Gastrocnemius medialis (tissue), 4 donors: ENCODE results near the gene TM9SF2. TPM values are rescaled to one million over a fixed set of nuclear protein-coding genes. Genes with fewer than 3 reads are reported as not detected.

Experiments used
- ATAC-seq, 2 donors: fragments of 150-250 bp; one replicate each; pipeline ENCODE4 v1.9.1; 2016
- DNase-seq, 2 donors: peaks; one replicate each; pipeline ENCODE4 v3.0.0-alpha.2; 2019
- H3K27ac ChIP-seq, 4 donors: fragments of 200-600 bp; sonication (generic); 1 replicate in 1 of 4; 2 replicates in 3 of 4; pipeline ENCODE4 v1.5.1; 2016 to 2018; ENCODE audit warnings: mild to moderate bottlenecking in 2 of 4, moderate library complexity in 1 of 4
- H3K27me3 ChIP-seq, 3 donors: fragments of 200-600 bp; sonication (generic) in 2 of 3; 1 replicate in 1 of 3; 2 replicates in 2 of 3; pipeline versions ENCODE4 v1.5.1 to v1.6.0; 2016 to 2019; ENCODE audit warnings: mild to moderate bottlenecking in 1 of 3, moderate library complexity in 1 of 3
- H3K36me3 ChIP-seq, 2 donors: fragments of 200-600 bp; sonication (generic) in 1 of 2; one replicate each; pipeline ENCODE4 v1.5.1; 2017 to 2018
- H3K4me1 ChIP-seq, 2 donors: fragments of 200-600 bp; sonication (generic) in 1 of 2; one replicate each; pipeline ENCODE4 v1.5.1; 2016 to 2017; ENCODE audit warnings: mild to moderate bottlenecking in 2 of 2
- H3K4me3 ChIP-seq, 4 donors: fragments of 200-600 bp; sonication (generic) in 3 of 4; 1 replicate in 1 of 4; 2 replicates in 3 of 4; pipeline ENCODE4 v1.5.1; 2016 to 2019; ENCODE audit warnings: mild to moderate bottlenecking in 2 of 4
- H3K9me3 ChIP-seq, 3 donors: fragments of 200-600 bp; sonication (generic) in 2 of 3; 1 replicate in 1 of 3; 2 replicates in 2 of 3; pipeline ENCODE4 v1.5.1; 2016 to 2019
- POLR2A ChIP-seq, 2 donors: fragments of 450-650 bp; IDR thresholded peaks; one replicate each; pipeline ENCODE4 v1.6.1; 2017; ENCODE audit warnings: antibody characterized with exemption in 2 of 2, mild to moderate bottlenecking in 2 of 2, moderate library complexity in 2 of 2
- in situ Hi-C, 4 donors: fragments of 200-750 bp; cut with MboI; loops; one replicate each; pipeline versions ENCODE4 v1.15.0 to v1.8.0; 2017; ENCODE audit warnings: low sequenced_read_pairs in 4 of 4
- intact Hi-C: fragments of 100-400 bp; cut with DNase I; formaldehyde crosslinking; loops from one replicate; pipeline ENCODE4 v1.15.1; 2023; ENCODE audit warnings: low total_unique reads
- total RNA-seq, 4 donors: library from RNA; depleted of rRNA; stranded (reverse); fragments of >200 nt; gene quantifications; one replicate each; pipeline versions ENCODE4 v1.1.0 to v1.2.3, GENCODE V29; 2016
- TF ChIP-seq, protein P1 (sequence below), 5 experiments: fragments of 450-650 bp in 3 of 5; fragments of 200-600 bp in 2 of 5; sonication (generic) in 2 of 5; IDR thresholded peaks in 4 of 5; conservative IDR thresholded peaks in 1 of 5; 1 replicate in 4 of 5; 2 replicates in 1 of 5; pipeline ENCODE4 v1.5.1; 2016 to 2019; ENCODE audit warnings: antibody characterized with exemption in 5 of 5, mild to moderate bottlenecking in 3 of 5, moderate library complexity in 3 of 5

TM9SF2 gene
- total RNA-seq, 4 donors from 2014 or later: 47.3 to 69.9 (median 55.7) TPM

DNA sequence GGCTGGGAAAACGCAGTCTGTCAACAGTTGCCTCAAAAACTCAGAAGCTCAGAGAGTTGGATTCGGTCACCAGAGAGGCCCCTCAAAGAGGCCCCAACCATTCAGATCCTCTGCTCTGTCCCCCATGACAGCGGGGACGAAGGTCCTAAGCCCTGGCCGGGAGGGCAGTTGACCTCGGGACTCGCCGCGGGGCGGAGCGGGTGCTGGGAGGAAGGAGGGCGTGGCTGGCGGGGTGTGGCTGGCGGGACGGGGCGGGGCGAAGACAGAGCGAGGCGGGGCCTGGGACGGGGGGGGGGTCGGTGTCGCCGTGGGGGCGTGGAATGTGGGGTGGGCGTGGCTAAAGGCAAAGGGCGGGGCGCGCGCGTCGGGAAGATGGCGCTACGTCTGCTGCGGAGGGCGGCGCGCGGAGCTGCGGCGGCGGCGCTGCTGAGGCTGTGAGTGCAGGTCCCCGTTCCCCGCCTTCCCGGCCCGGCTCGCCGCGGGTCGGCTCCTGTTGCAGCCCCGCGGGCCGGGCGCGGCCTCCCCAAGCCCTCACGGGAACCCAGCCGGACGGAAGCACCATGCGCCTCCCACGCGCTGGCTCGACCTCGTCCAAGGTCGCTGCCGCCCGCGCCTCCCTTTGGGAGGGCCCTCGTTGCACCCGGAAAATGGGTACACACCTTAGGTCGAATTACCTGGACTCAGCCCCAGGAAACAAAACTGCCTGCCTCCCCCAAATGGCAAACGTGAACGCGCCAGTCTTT, 105.2 kb downstream of the TM9SF2 start, which contains the start of gene CLYBL:
TSS of gene CLYBL (plus strand) at position 367 of the 743 bp plus-strand sequence.
- Histone ChIP-seq H3K27ac (peak within 1 kb of the TSS; percentile 82 to 95 (median 88)), H3K27me3 (no peaks in the 10 kb centered on the region), H3K4me3 (peak within 1 kb of the TSS; percentile 70 to 91 (median 79)), H3K9me3 (no peaks in the 10 kb centered on the region), H3K36me3 (no peaks in the 10 kb centered on the region), H3K4me1 (peaks cover 5 to 7% of the 10 kb centered on the region in 2 donors)
- ATAC-seq: peak; percentile 89
- TF ChIP-seq, protein P1, sequence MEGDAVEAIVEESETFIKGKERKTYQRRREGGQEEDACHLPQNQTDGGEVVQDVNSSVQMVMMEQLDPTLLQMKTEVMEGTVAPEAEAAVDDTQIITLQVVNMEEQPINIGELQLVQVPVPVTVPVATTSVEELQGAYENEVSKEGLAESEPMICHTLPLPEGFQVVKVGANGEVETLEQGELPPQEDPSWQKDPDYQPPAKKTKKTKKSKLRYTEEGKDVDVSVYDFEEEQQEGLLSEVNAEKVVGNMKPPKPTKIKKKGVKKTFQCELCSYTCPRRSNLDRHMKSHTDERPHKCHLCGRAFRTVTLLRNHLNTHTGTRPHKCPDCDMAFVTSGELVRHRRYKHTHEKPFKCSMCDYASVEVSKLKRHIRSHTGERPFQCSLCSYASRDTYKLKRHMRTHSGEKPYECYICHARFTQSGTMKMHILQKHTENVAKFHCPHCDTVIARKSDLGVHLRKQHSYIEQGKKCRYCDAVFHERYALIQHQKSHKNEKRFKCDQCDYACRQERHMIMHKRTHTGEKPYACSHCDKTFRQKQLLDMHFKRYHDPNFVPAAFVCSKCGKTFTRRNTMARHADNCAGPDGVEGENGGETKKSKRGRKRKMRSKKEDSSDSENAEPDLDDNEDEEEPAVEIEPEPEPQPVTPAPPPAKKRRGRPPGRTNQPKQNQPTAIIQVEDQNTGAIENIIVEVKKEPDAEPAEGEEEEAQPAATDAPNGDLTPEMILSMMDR (IDR thresholded peaks at IDR 0.05 in 4 of 5, conservative IDR thresholded peaks at IDR 0.05 in 1 of 5): no peak
- TF ChIP-seq POLR2A (IDR thresholded peaks at IDR 0.05): peak; percentile 73 to 77
- intact Hi-C loops: loop anchor here (1.0 to 10.0 kb wide), 4 partner anchors 108 to 1068 kb away; partner anchors contain the start of genes PCCA, TMTC4 and UBAC2
- in situ Hi-C loops: loop anchor here in 1 of 4 donors (25.0 kb wide), 1 partner anchor 631 kb away; no protein-coding TSS in a partner anchor
- DNase-seq: peak; percentile 85

DNA sequence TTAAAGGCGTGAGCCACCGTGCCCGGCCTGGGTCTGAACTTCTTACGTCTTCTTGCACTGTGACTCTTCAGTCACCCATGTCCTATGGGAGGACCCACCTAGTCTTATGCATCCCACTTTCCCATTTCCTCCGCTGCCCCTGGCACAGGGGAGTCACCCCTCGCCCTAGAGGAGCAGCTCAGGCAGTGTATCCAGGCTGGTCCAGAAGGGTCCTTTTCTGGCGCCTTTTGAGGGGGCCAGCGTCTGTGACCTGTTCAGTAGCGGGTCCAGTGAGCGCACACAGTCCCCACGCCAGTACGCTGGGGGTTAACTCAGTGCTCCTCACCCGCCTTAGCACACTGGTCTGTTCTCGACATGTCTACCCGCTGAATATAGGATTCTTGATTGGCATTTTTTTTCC, 107.1 kb downstream of the TM9SF2 start:
- in situ Hi-C loops: loop anchor here in 1 of 4 donors (25.0 kb wide), 1 partner anchor 629 kb away; no protein-coding TSS in a partner anchor
- ATAC-seq: no peak
- no peaks in the 10 kb centered on the region for H3K9me3 ChIP-seq
- intact Hi-C loops: loop anchor here (5.0 to 10.0 kb wide), 2 partner anchors 404 to 479 kb away; partner anchors contain the start of genes PCCA and UBAC2
- no peak overlapping the region for H3K27ac ChIP-seq
- no peak for DNase-seq
- H3K4me1 ChIP-seq: peaks cover 5 to 7% of the 10 kb centered on the region in 2 donors
- no peaks in the 10 kb centered on the region for H3K27me3 ChIP-seq
- no peak for TF ChIP-seq POLR2A (IDR thresholded peaks at IDR 0.05)
- TF ChIP-seq, protein P1 (IDR thresholded peaks at IDR 0.05 in 4 of 5, conservative IDR thresholded peaks at IDR 0.05 in 1 of 5): no peak
- no peaks in the 10 kb centered on the region for H3K36me3 ChIP-seq
- H3K4me3 ChIP-seq: no peak overlapping the region

DNA sequence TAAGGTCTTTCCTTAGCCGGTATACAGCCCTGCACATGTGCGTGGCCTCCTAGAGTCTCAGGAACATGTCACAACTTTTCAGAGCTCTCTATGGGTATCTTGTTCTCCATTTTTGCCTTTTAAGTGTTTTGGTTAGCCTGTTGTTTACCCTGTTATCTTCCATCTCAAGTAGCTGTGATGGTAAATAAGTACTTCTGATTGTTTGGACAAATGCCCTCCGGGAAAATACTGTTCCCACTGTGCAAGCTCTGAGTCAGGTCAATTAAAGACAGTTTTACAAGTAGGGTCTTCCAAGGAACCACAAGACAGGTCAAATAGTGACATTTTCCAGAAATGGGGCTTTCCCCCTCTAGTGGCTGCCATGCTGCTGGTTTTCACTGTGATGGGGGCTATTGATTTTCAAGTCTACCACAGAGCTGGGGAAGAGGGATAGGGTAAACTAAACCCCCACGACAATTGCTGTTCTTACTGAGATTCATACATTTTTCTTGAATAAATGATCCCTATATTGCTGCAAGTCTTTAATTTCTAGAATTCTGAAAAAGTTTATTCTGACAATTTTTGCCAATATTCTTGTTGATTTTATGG, 109.5 kb downstream of the TM9SF2 start:
- peaks cover 1 to 6% of the 10 kb centered on the region in 2 donors for H3K4me1 ChIP-seq
- H3K27me3 ChIP-seq: no peaks in the 10 kb centered on the region
- intact Hi-C loops (no loop called here), in situ Hi-C loops (loop anchor here in 1 of 4 donors (25.0 kb wide), 1 partner anchor 627 kb away; no protein-coding TSS in a partner anchor)
- no peaks in the 10 kb centered on the region for H3K9me3 ChIP-seq
- ATAC-seq (no peak), DNase-seq (no peak)
- H3K4me3 ChIP-seq: no peak overlapping the region
- no peaks in the 10 kb centered on the region for H3K36me3 ChIP-seq
- no peak overlapping the region for H3K27ac ChIP-seq
- TF ChIP-seq, protein P1 (IDR thresholded peaks at IDR 0.05 in 4 of 5, conservative IDR thresholded peaks at IDR 0.05 in 1 of 5): no peak
- no peak for TF ChIP-seq POLR2A (IDR thresholded peaks at IDR 0.05)

Other genes starting within 250 kb of the TM9SF2 start
- not detected for gene GPR18, start 243.1 kb upstream of the TM9SF2 start, total RNA-seq
- 1 to 10 TPM in 3 of 4 donors, under 1 TPM in 1; 0.49 to 3.4 (median 2.5) TPM for gene GPR183, start 194.1 kb upstream of the TM9SF2 start, total RNA-seq
- gene CLYBL, start 105.2 kb downstream of the TM9SF2 start, total RNA-seq: 10 to 100 TPM in 1 of 4 donors, 1 to 10 TPM in 3; 4.2 to 11.8 (median 7.8) TPM